ENCODE measurements around the gene IDI1.

DNA sequence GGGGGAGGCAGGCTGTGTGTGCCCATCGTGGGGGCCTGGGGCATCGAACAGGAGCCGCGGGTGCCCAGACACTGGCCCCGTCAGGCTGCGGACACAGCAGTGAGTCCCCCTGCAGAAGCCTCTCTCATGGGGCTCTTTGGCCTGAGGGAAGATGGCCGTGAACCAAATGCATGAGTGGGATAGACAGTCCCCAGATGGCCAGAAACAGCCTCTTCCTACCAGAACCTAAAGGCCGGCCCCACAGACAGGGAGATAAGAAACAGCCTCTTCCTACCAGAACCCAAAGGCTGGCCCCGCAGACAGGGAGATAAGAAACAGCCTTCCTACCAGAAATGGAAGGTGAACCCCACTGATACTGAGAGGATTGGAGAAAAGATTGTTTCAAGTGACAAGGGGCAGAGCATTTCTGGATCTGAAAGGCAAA, 39.8 kb downstream of the IDI1 start:
- no peak for TF ChIP-seq YY1 (IDR thresholded peaks at IDR 0.05; ENCODE audit: insufficient read depth, insufficient read length)
- no peak for TF ChIP-seq ZNF274 (IDR thresholded peaks at IDR 0.05; ENCODE audit: low read depth, low read length)
- TF ChIP-seq SUZ12 (IDR thresholded peaks at IDR 0.05; ENCODE audit: extremely low read depth, insufficient read depth, insufficient read length), result no peak
